ENCODE measurements around the gene TGM3. TPM values are rescaled to one million over a fixed set of nuclear protein-coding genes. Genes with fewer than 3 reads are reported as not detected.

Gene TGM3
- polyA plus RNA-seq, 1 donor (not counting 4 experiments of a cell fraction or from before 2014, with no cell fraction given), result 0.08 TPM

GRCh38 chr20:2338411-2339066 lies 42.7 kb downstream of the TGM3 start:
- H3K9me3 ChIP-seq (ENCODE audit: control insufficient read depth, low read depth, low read length), result no peaks in the 10 kb centered on the region
- H3K27ac ChIP-seq (ENCODE audit: control insufficient read depth, insufficient read depth, low read length), result no peak overlapping the region
- H3K9ac ChIP-seq (ENCODE audit: control insufficient read depth, extremely low read depth, insufficient read depth, low read length), result no peak overlapping the region
- no peaks in the 10 kb centered on the region for H3K9me1 ChIP-seq (ENCODE audit: control insufficient read depth, extremely low read depth, insufficient read depth, low read length)
- no peak for FAIRE-seq
- TF ChIP-seq CTCF (optimal IDR thresholded peaks at IDR 0.05 in 1 of 3, IDR thresholded peaks at IDR 0.05 in 1 of 3, conservative IDR thresholded peaks at IDR 0.05 in 1 of 3; ENCODE audit: extremely low read depth in 1 of 3, insufficient read depth in 2 of 3, low read length in 3 of 3) (no peak), EZH2 (IDR thresholded peaks at IDR 0.05; ENCODE audit: low read length) (no peak)
- no peak overlapping the region for H3K4me2 ChIP-seq (ENCODE audit: control insufficient read depth, extremely low read depth, insufficient read depth, low read depth, low read length)
- H3K79me2 ChIP-seq (ENCODE audit: control insufficient read depth, insufficient read depth, low read length), result no peaks in the 10 kb centered on the region
- dilution Hi-C loops (cut with MboI; ENCODE audit: extremely low pct_ligation_motif_present, low sequenced_read_pairs), result loop anchor here (10.0 kb wide), 1 partner anchor 134 kb away; no protein-coding TSS in a partner anchor
- no peak for DNase-seq (ENCODE audit: low read depth, low spot score)
- no peaks in the 10 kb centered on the region for H3K36me3 ChIP-seq (ENCODE audit: control insufficient read depth in 2 of 2, extremely low read depth in 1 of 2, insufficient read depth in 2 of 2, low read length in 2 of 2)
- H4K20me1 ChIP-seq (ENCODE audit: control insufficient read depth, extremely low read depth, insufficient read depth, low read length), result no peaks in the 10 kb centered on the region
- no peaks in the 10 kb centered on the region for H3K4me1 ChIP-seq (ENCODE audit: control insufficient read depth, extremely low read depth, insufficient read depth, low read length)
- H2AFZ ChIP-seq (ENCODE audit: control insufficient read depth, low read length), result no peak overlapping the region
- H3K4me3 ChIP-seq (ENCODE audit: control insufficient read depth in 2 of 3, extremely low read depth in 1 of 3, insufficient read depth in 2 of 3, low read depth in 1 of 3, low read length in 3 of 3), result no peak overlapping the region
- H3K27me3 ChIP-seq (ENCODE audit: control insufficient read depth, extremely low read depth, insufficient read depth, low read length), result peaks cover 11% of the 10 kb centered on the region

- H3K4me1 ChIP-seq (ENCODE audit: control insufficient read depth, extremely low read depth, insufficient read depth, low read length), result no peaks in the 10 kb centered on the region
- no peaks in the 10 kb centered on the region for H3K36me3 ChIP-seq (ENCODE audit: control insufficient read depth in 2 of 2, extremely low read depth in 1 of 2, insufficient read depth in 2 of 2, low read length in 2 of 2)
- no peaks in the 10 kb centered on the region for H3K79me2 ChIP-seq (ENCODE audit: control insufficient read depth, insufficient read depth, low read length)
- H4K20me1 ChIP-seq (ENCODE audit: control insufficient read depth, extremely low read depth, insufficient read depth, low read length), result no peaks in the 10 kb centered on the region
- TF ChIP-seq EZH2 (IDR thresholded peaks at IDR 0.05; ENCODE audit: low read length) (no peak), CTCF (optimal IDR thresholded peaks at IDR 0.05 in 1 of 3, IDR thresholded peaks at IDR 0.05 in 1 of 3, conservative IDR thresholded peaks at IDR 0.05 in 1 of 3; ENCODE audit: extremely low read depth in 1 of 3, insufficient read depth in 2 of 3, low read length in 3 of 3) (peak in 1 of 3 experiments; percentile 17)
- no peaks in the 10 kb centered on the region for H3K9me1 ChIP-seq (ENCODE audit: control insufficient read depth, extremely low read depth, insufficient read depth, low read length)
- H3K9me3 ChIP-seq (ENCODE audit: control insufficient read depth, low read depth, low read length), result no peaks in the 10 kb centered on the region
- H3K4me3 ChIP-seq (ENCODE audit: control insufficient read depth in 2 of 3, extremely low read depth in 1 of 3, insufficient read depth in 2 of 3, low read depth in 1 of 3, low read length in 3 of 3), result no peak overlapping the region
- H2AFZ ChIP-seq (ENCODE audit: control insufficient read depth, low read length), result no peak overlapping the region
- dilution Hi-C loops (cut with MboI; ENCODE audit: extremely low pct_ligation_motif_present, low sequenced_read_pairs), result no loop called here
- FAIRE-seq, result no peak
- no peak overlapping the region for H3K27ac ChIP-seq (ENCODE audit: control insufficient read depth, insufficient read depth, low read length)
- DNase-seq (ENCODE audit: low read depth, low spot score), result no peak
- no peak overlapping the region for H3K4me2 ChIP-seq (ENCODE audit: control insufficient read depth, extremely low read depth, insufficient read depth, low read depth, low read length)
- no peak overlapping the region for H3K9ac ChIP-seq (ENCODE audit: control insufficient read depth, extremely low read depth, insufficient read depth, low read length)
- peaks cover 11% of the 10 kb centered on the region for H3K27me3 ChIP-seq (ENCODE audit: control insufficient read depth, extremely low read depth, insufficient read depth, low read length)
Observed at GRCh38 chr20:2340136-2340535, 44.3 kb downstream of the TGM3 start.
